SK-N-SH (cell line): ENCODE results near the gene SLC39A9. TPM values are rescaled to one million over a fixed set of nuclear protein-coding genes. Genes with fewer than 3 reads are reported as not detected.

ENCODE experiments used
- CTCF ChIA-PET: fragments of 300-600, 350-600 bp; formaldehyde crosslinking; extraction: SDS; loops from one replicate; lab custom pipeline; 2021; lab: Yijun Ruan, JAX
- POLR2A ChIA-PET: fragments of 350-600 bp; sonication (Branson Sonifier 250); formaldehyde crosslinking; extraction: SDS; loops from one replicate; lab custom pipeline; 2020; ENCODE audit warnings: antibody characterized with exemption, inconsistent platforms; lab: Yijun Ruan, JAX
- DNase-seq: peaks from one replicate; pipeline ENCODE4 v3.0.0; 2012
- H2AFZ ChIP-seq: fragments of 200-600 bp; sonication (generic); 2 replicates; pipeline ENCODE4 v1.8.1; 2016; ENCODE audit warnings: antibody characterized with exemption, mild to moderate bottlenecking, low read depth
- H3F3A ChIP-seq: fragments of 200-600 bp; sonication (generic); replicated peaks from 2 replicates; pipeline ENCODE3; 2016; ENCODE audit warnings: antibody characterized with exemption, mild to moderate bottlenecking; ENCODE audit not compliant: insufficient read depth
- H3K27ac ChIP-seq, 2 experiments: fragments of 200-500 bp in 1 of 2; fragments of 200-600 bp in 1 of 2; sonication (Bioruptor generic) in 1 of 2; sonication (generic), shearing (Covaris generic) in 1 of 2; 2 replicates each; pipeline versions ENCODE4 v1.5.1 to v1.6.1; 2014 to 2016; ENCODE audit warnings: low read depth in 2 of 2, inconsistent platforms in 1 of 2, low read length in 1 of 2, mild to moderate bottlenecking in 1 of 2, mixed read lengths in 1 of 2
- H3K27me3 ChIP-seq: fragments of 200-600 bp; sonication (generic), shearing (Covaris generic); 2 replicates; pipeline ENCODE4 v1.6.1; 2016; ENCODE audit warnings: mixed run types; ENCODE audit not compliant: insufficient read depth
- H3K36me3 ChIP-seq, 2 experiments: fragments of 200-500 bp in 1 of 2; fragments of 200-600 bp in 1 of 2; sonication (Bioruptor generic) in 1 of 2; sonication (generic) in 1 of 2; replicated peaks in 1 of 2; 2 replicates each; pipeline versions ENCODE3 to v1.5.1; 2014 to 2016; ENCODE audit warnings: low read length in 1 of 2, mild to moderate bottlenecking in 1 of 2; ENCODE audit not compliant: insufficient read depth in 2 of 2, control insufficient read depth in 1 of 2
- H3K4me1 ChIP-seq, 2 experiments: fragments of 200-500 bp in 1 of 2; fragments of 200-600 bp in 1 of 2; sonication (Bioruptor generic) in 1 of 2; sonication (generic), shearing (Covaris generic) in 1 of 2; 2 replicates each; pipeline versions ENCODE4 v1.5.1 to v1.6.1; 2014 to 2016; ENCODE audit warnings: low read depth in 1 of 2, low read length in 1 of 2, mixed run types in 1 of 2; ENCODE audit not compliant: insufficient read depth in 2 of 2, control insufficient read depth in 1 of 2
- H3K4me2 ChIP-seq: fragments of 200-600 bp; sonication (generic), shearing (Covaris generic); 2 replicates; pipeline ENCODE4 v1.6.1; 2017; ENCODE audit warnings: mixed run types
- H3K4me3 ChIP-seq, 2 experiments: fragments of 200-500 bp in 1 of 2; fragments of 200-600 bp in 1 of 2; sonication (Bioruptor generic) in 1 of 2; sonication (generic), shearing (Covaris generic) in 1 of 2; 2 replicates each; pipeline versions ENCODE4 v1.5.1 to v1.8.1; 2014 to 2016; ENCODE audit warnings: low read depth in 2 of 2, inconsistent platforms in 1 of 2, low read length in 1 of 2, mild to moderate bottlenecking in 1 of 2, mixed read lengths in 1 of 2, moderate library complexity in 1 of 2
- H3K79me2 ChIP-seq: fragments of 200-600 bp; sonication (generic); 2 replicates; pipeline ENCODE4 v1.8.1; 2017; ENCODE audit warnings: mild to moderate bottlenecking; ENCODE audit not compliant: insufficient read depth
- H3K9ac ChIP-seq: fragments of 200-600 bp; sonication (generic); 2 replicates; pipeline ENCODE4 v1.6.1; 2017; ENCODE audit warnings: mixed run types
- H3K9me2 ChIP-seq: fragments of 200-600 bp; sonication (generic); 2 replicates; pipeline ENCODE4 v1.6.1; 2017; ENCODE audit warnings: mixed run types
- H3K9me3 ChIP-seq: fragments of 200-600 bp; sonication (generic); 2 replicates; pipeline ENCODE4 v1.6.1; 2017; ENCODE audit warnings: mixed run types, mild to moderate bottlenecking, moderate library complexity
- H4K20me1 ChIP-seq: fragments of 200-600 bp; sonication (generic); 2 replicates; pipeline ENCODE4 v1.6.1; 2017; ENCODE audit warnings: mild to moderate bottlenecking, mixed run types; ENCODE audit not compliant: insufficient read depth
- EZH2phosphoT487 ChIP-seq: fragments of 200-600 bp; sonication (generic); IDR thresholded peaks from 2 replicates; pipeline ENCODE4 v1.6.1; 2017; ENCODE audit warnings: low read depth, mixed run types, mild to moderate bottlenecking, antibody characterized with exemption, moderate library complexity, borderline replicate concordance
- GABPA ChIP-seq: IDR thresholded peaks from 2 replicates; pipeline ENCODE4 v1.4.0; 2012; ENCODE audit warnings: low read depth, mild to moderate bottlenecking
- GATA2 ChIP-seq: sonication (generic); formaldehyde crosslinking; IDR thresholded peaks from 2 replicates; pipeline ENCODE4 v1.5.0; 2020; ENCODE audit warnings: mild to moderate bottlenecking, missing genetic modification reagents
- NFIC ChIP-seq: IDR thresholded peaks from 2 replicates; pipeline ENCODE4 v1.4.0; 2012; ENCODE audit warnings: borderline replicate concordance
- SIN3A ChIP-seq: IDR thresholded peaks from 2 replicates; pipeline ENCODE4 v1.6.1; 2012; ENCODE audit warnings: low read depth, mild to moderate bottlenecking, low read length, moderate library complexity, borderline replicate concordance
- SMC3 ChIP-seq: IDR thresholded peaks from 2 replicates; pipeline ENCODE4 v1.6.1; 2012; ENCODE audit warnings: low read depth, low read length, improper control_type of control experiment
- TAF1 ChIP-seq: IDR thresholded peaks from 2 replicates; pipeline ENCODE4 v1.6.1; 2012; ENCODE audit warnings: low read depth, mild to moderate bottlenecking, low read length, moderate library complexity, borderline replicate concordance
- polyA plus RNA-seq, 3 experiments: library from polyadenylated mRNA; depleted of rRNA; stranded (reverse); fragments of >200 nt; gene quantifications; 2 replicates each; pipeline ENCODE4 v1.2.3, GENCODE V29; 2012
- TF ChIP-seq, protein P1 (sequence below): IDR thresholded peaks from 2 replicates; pipeline ENCODE4; 2012
- TF ChIP-seq, protein P2 (sequence below): fragments of 150-350 bp; IDR thresholded peaks from 2 replicates; pipeline ENCODE4 v1.6.1; 2017; ENCODE audit warnings: antibody characterized with exemption, low read length, low read depth, borderline replicate concordance
- TF ChIP-seq, protein P3 (sequence below): IDR thresholded peaks from 2 replicates; pipeline ENCODE4 v1.6.1; 2012; ENCODE audit warnings: mild to moderate bottlenecking, low read depth, low read length, moderate library complexity
- TF ChIP-seq, protein P4 (sequence below): IDR thresholded peaks from 2 replicates; pipeline ENCODE4 v1.4.0; 2012; ENCODE audit warnings: low read depth

Gene SLC39A9
- polyA plus RNA-seq, 1 of the 3 experiments (the other 2 are of a cell fraction): 39.8 TPM

DNA sequence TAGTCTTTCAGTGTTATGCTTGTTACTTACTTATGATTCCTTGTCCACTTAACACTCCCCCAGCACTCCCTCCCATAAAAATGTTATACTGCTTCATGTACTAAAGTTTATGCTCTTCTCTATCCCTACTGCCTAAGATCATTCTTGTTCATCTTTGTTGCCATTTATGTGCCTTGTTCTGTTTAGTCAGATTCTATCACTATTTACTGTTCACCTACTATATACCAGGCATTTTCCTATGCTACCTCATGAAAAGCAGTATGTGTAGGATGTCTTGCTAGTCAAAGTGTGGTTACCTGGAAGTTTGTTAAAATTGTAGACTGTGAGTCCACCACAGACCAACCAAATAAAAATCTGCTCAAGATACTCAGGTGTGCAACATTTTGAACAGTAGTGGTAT, 24.3 kb upstream of the SLC39A9 start:
- no peak overlapping the region for H3K4me2 ChIP-seq
- peaks cover 30 to 39% of the 10 kb centered on the region in 2 experiments for H3K36me3 ChIP-seq
- no peaks in the 10 kb centered on the region for H3K4me1 ChIP-seq
- H4K20me1 ChIP-seq: no peaks in the 10 kb centered on the region
- no peak overlapping the region for H3K27ac ChIP-seq
- H2AFZ ChIP-seq: no peak overlapping the region
- no peaks in the 10 kb centered on the region for H3K9me3 ChIP-seq
- ChIA-PET CTCF (interaction anchor here (1.0 kb wide), 1 partner anchor 12 kb away, joined by 3 read pairs; no protein-coding TSS in a partner anchor), POLR2A (no interaction called here)
- no peak overlapping the region for H3K9ac ChIP-seq
- H3F3A ChIP-seq: peaks cover 6% of the 10 kb centered on the region
- TF ChIP-seq, protein P1, sequence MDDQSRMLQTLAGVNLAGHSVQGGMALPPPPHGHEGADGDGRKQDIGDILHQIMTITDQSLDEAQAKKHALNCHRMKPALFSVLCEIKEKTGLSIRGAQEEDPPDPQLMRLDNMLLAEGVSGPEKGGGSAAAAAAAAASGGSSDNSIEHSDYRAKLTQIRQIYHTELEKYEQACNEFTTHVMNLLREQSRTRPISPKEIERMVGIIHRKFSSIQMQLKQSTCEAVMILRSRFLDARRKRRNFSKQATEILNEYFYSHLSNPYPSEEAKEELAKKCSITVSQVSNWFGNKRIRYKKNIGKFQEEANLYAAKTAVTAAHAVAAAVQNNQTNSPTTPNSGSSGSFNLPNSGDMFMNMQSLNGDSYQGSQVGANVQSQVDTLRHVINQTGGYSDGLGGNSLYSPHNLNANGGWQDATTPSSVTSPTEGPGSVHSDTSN: no peak
- TF ChIP-seq GABPA (no peak), TAF1 (no peak), SMC3 (no peak), GATA2 (CRISPR knock-in tag) (no peak), EZH2phosphoT487 (no peak), NFIC (no peak), SIN3A (no peak)
- TF ChIP-seq, protein P2, sequence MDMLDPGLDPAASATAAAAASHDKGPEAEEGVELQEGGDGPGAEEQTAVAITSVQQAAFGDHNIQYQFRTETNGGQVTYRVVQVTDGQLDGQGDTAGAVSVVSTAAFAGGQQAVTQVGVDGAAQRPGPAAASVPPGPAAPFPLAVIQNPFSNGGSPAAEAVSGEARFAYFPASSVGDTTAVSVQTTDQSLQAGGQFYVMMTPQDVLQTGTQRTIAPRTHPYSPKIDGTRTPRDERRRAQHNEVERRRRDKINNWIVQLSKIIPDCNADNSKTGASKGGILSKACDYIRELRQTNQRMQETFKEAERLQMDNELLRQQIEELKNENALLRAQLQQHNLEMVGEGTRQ: no peak
- TF ChIP-seq, protein P3, sequence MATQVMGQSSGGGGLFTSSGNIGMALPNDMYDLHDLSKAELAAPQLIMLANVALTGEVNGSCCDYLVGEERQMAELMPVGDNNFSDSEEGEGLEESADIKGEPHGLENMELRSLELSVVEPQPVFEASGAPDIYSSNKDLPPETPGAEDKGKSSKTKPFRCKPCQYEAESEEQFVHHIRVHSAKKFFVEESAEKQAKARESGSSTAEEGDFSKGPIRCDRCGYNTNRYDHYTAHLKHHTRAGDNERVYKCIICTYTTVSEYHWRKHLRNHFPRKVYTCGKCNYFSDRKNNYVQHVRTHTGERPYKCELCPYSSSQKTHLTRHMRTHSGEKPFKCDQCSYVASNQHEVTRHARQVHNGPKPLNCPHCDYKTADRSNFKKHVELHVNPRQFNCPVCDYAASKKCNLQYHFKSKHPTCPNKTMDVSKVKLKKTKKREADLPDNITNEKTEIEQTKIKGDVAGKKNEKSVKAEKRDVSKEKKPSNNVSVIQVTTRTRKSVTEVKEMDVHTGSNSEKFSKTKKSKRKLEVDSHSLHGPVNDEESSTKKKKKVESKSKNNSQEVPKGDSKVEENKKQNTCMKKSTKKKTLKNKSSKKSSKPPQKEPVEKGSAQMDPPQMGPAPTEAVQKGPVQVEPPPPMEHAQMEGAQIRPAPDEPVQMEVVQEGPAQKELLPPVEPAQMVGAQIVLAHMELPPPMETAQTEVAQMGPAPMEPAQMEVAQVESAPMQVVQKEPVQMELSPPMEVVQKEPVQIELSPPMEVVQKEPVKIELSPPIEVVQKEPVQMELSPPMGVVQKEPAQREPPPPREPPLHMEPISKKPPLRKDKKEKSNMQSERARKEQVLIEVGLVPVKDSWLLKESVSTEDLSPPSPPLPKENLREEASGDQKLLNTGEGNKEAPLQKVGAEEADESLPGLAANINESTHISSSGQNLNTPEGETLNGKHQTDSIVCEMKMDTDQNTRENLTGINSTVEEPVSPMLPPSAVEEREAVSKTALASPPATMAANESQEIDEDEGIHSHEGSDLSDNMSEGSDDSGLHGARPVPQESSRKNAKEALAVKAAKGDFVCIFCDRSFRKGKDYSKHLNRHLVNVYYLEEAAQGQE: no peak
- TF ChIP-seq, protein P4, sequence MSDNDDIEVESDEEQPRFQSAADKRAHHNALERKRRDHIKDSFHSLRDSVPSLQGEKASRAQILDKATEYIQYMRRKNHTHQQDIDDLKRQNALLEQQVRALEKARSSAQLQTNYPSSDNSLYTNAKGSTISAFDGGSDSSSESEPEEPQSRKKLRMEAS: no peak
- TF ChIP-seq, all 33 proteins: peak for 0
- no peak overlapping the region for H3K4me3 ChIP-seq
- DNase-seq: no peak
- no peaks in the 10 kb centered on the region; the same call in 1 of the 2 replicates for H3K79me2 ChIP-seq
- no peaks in the 10 kb centered on the region for H3K27me3 ChIP-seq
- H3K9me2 ChIP-seq: no peaks in the 10 kb centered on the region
